ENCODE measurements around the gene SLC4A4. TPM values are rescaled to one million over a fixed set of nuclear protein-coding genes. Genes with fewer than 3 reads are reported as not detected.

The SLC4A4 gene
- total RNA-seq, 4 donors from 2014 or later: 0.90 to 5.9 (median 4.4) TPM

DNA sequence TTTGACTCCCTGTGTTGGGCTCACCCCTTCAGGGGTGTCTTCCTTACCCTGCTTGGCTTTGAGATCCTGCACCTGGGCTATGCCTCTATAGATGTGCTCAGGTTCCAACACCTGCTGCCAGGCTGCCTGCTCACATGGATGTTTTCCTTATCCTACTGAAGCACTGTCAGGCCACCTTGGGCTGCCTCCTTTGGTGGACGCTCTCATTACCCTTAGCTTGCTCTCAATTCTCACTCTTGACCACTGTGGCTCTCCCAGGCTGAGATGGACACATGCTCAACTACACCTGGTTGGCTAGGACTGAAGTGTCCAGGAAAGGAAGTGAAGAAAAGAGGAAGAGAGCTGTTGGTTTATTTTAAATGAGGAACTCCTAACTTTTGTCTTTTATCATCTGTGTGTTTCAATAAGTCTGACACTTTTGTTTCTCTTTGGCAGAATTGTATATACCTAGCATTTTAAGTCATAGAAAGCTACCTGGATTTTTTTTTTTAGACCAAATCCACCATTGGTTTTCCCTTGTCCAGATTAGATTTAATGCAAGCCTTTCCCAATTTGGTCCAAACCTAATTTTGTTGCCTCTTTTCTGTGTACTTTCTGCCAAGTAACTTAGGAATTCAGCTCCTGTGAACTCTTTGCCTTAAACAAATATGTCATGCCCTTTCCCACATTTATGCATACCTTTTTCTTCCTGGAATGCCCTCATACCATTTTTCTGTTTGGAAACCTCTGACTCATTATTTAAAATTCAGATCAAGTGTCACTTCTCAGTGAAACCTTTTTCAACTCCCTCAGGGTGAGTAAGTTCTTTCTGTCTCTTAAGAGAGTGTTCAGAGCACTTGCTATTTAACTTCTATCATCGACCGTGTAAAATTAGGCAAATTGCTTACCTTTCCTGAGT lies 269.2 kb downstream of the SLC4A4 start:
- no peaks in the 10 kb centered on the region for H3K4me1 ChIP-seq
- no peak for TF ChIP-seq EP300 (IDR thresholded peaks at IDR 0.05)
- TF ChIP-seq, protein P1, sequence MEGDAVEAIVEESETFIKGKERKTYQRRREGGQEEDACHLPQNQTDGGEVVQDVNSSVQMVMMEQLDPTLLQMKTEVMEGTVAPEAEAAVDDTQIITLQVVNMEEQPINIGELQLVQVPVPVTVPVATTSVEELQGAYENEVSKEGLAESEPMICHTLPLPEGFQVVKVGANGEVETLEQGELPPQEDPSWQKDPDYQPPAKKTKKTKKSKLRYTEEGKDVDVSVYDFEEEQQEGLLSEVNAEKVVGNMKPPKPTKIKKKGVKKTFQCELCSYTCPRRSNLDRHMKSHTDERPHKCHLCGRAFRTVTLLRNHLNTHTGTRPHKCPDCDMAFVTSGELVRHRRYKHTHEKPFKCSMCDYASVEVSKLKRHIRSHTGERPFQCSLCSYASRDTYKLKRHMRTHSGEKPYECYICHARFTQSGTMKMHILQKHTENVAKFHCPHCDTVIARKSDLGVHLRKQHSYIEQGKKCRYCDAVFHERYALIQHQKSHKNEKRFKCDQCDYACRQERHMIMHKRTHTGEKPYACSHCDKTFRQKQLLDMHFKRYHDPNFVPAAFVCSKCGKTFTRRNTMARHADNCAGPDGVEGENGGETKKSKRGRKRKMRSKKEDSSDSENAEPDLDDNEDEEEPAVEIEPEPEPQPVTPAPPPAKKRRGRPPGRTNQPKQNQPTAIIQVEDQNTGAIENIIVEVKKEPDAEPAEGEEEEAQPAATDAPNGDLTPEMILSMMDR (IDR thresholded peaks at IDR 0.05): no peak
- no peak for TF ChIP-seq POLR2A (IDR thresholded peaks at IDR 0.05)
- H3K27ac ChIP-seq: no peak overlapping the region
- no peaks in the 10 kb centered on the region for H3K36me3 ChIP-seq
- no peak overlapping the region for H3K4me3 ChIP-seq
- WGBS, 2 donors: 80 to 86% methylated on average over 3 of the region's 3 CpGs
- no peak for DNase-seq (ENCODE audit: low spot score in 2 of 2)
- no peaks in the 10 kb centered on the region for H3K27me3 ChIP-seq
- H3K9me3 ChIP-seq: no peaks in the 10 kb centered on the region

DNA sequence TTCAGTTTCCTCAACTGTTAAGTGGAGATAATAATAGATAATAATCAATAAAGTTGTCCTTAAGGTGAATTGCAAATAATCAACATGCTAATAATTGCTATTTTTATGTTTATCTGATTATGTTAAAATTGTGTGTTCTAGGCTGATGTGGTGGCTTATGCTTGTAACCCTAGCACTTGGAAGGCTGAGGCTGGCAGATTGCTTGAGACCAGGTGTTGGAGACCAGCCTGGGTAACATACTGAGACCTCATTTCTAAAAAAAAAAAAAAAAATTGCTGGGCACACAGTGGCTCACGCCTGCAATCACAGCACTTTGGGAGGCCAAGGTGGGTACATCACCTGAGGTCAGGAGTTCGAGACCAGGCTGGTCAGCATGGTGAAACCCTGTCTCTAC lies 269.9 kb downstream of the SLC4A4 start:
- no peaks in the 10 kb centered on the region for H3K36me3 ChIP-seq
- no peaks in the 10 kb centered on the region for H3K9me3 ChIP-seq
- TF ChIP-seq POLR2A (IDR thresholded peaks at IDR 0.05): no peak
- no peak for TF ChIP-seq EP300 (IDR thresholded peaks at IDR 0.05)
- TF ChIP-seq, protein P1 (IDR thresholded peaks at IDR 0.05): no peak
- H3K27ac ChIP-seq: no peak overlapping the region
- no peak overlapping the region for H3K4me3 ChIP-seq
- H3K4me1 ChIP-seq: no peaks in the 10 kb centered on the region
- H3K27me3 ChIP-seq: no peaks in the 10 kb centered on the region
- WGBS, 2 donors: 44 to 66% methylated on average over 2 of the region's 2 CpGs
- DNase-seq (ENCODE audit: low spot score in 2 of 2): no peak

DNA sequence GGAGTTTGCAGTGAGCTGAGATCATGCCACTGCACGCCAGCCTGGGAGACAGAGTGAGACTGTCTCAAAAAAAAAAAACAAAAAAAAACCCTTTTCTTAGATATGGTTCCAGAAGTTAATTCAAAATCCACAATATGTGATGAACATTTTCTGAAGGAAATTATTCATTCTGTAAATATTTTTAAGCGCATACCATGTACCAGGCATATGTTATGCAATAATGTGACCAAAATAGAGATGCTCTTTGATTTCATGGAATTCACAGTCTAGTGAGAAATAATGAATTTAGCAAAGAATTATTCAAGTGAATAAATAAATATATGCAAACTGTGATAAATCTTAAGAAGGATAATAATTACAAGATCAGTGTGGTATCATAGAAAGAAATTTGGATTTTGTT lies 270.3 kb downstream of the SLC4A4 start:
- WGBS, 2 donors: 93 to 97% methylated on average over 2 of the region's 2 CpGs
- no peak overlapping the region for H3K27ac ChIP-seq
- no peaks in the 10 kb centered on the region for H3K27me3 ChIP-seq
- no peaks in the 10 kb centered on the region for H3K9me3 ChIP-seq
- no peak for TF ChIP-seq POLR2A (IDR thresholded peaks at IDR 0.05)
- no peak for TF ChIP-seq EP300 (IDR thresholded peaks at IDR 0.05)
- TF ChIP-seq, protein P1 (IDR thresholded peaks at IDR 0.05): no peak
- H3K36me3 ChIP-seq: no peaks in the 10 kb centered on the region
- no peak overlapping the region for H3K4me3 ChIP-seq
- no peaks in the 10 kb centered on the region for H3K4me1 ChIP-seq
- DNase-seq (ENCODE audit: low spot score in 2 of 2): no peak

DNA sequence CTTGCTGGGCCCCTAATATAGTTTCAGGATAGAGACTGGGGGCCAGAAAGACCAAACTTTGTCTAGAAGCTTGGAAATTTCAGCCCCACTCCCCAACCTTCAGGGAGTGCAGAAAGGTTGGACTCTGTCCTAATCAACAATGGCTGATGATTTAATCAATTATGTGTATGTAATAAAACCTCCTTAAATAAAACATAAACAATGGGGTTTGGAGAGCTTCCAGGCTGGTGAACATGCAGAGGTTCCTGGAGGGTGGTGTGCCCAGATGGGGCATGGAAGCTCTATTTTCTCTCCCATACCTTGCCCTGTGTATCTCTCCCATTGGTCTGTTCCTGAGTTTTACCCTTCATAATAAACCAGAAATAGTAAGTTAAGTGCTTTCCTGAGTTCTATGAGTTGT lies 270.8 kb downstream of the SLC4A4 start:
- no peaks in the 10 kb centered on the region for H3K36me3 ChIP-seq
- no peak overlapping the region for H3K4me3 ChIP-seq
- DNase-seq (ENCODE audit: low spot score in 2 of 2): no peak

DNA sequence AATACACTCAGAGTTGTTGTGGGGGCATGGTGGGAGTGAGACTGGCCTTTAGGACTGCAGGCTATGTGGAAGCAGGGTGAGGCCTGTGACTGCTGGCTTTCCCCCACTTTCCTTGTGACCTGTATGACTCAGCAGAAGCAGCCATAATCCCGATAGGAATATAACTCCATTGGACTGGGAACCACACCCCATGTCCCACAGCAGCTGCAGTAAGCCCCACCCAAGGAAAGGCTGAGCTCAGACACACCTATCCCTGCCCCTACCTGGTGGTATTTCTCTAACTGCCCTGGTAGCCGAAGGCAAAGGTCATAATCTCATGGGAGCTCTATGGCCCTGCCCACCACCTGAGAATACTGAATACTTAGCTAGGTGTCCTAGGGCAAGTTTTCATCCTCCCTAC lies 275.8 kb downstream of the SLC4A4 start:
- 94 to 100% methylated on average over 2 of the region's 2 CpGs for WGBS, 2 donors
- Histone ChIP-seq H3K36me3 (no peaks in the 10 kb centered on the region), H3K27me3 (no peaks in the 10 kb centered on the region), H3K4me3 (no peak overlapping the region), H3K9me3 (peaks cover 0 to 16% (median 0%) of the 10 kb centered on the region in 4 donors), H3K27ac (no peak overlapping the region), H3K4me1 (no peaks in the 10 kb centered on the region)
- no peak for TF ChIP-seq POLR2A (IDR thresholded peaks at IDR 0.05)
- TF ChIP-seq, protein P1 (IDR thresholded peaks at IDR 0.05): no peak
- TF ChIP-seq EP300 (IDR thresholded peaks at IDR 0.05): no peak
- DNase-seq (ENCODE audit: low spot score in 2 of 2): no peak

More for the DNA sequence above, 270.8 kb downstream of the SLC4A4 start:
- Histone ChIP-seq H3K27me3 (no peaks in the 10 kb centered on the region), H3K27ac (no peak overlapping the region), H3K9me3 (peaks cover 0 to under 1% (median 0%) of the 10 kb centered on the region in 4 donors), H3K4me1 (no peaks in the 10 kb centered on the region)
- no peak for TF ChIP-seq POLR2A (IDR thresholded peaks at IDR 0.05)
- TF ChIP-seq EP300 (IDR thresholded peaks at IDR 0.05): no peak
- TF ChIP-seq, protein P1 (IDR thresholded peaks at IDR 0.05): no peak
